Hematopoietic multipotent progenitor cell treated with erythropoietin and hydrocortisone succinate and interleukin-3 and kit ligand, for 6 days (in vitro differentiated cells): Measurements from ENCODE around the gene GSG1.

Source experiments
- DNase-seq: peaks from one replicate; pipeline ENCODE4 v3.0.0-alpha.2; 2015

Gene GSG1

GRCh38 chr12:13103391-13104033 lies at the start of gene GSG1:
TSS of gene GSG1 (minus strand) at chr12:13103667. CDS start at chr12:13103512, 155 bp downstream.
- DNase-seq = no peak

GRCh38 chr12:13153180-13153579 lies 49.7 kb upstream of the GSG1 start:
- no peak for DNase-seq

- DNase-seq = no peak
Observed at GRCh38 chr12:13152756-13153155, 49.3 kb upstream of the GSG1 start.

- no peak for DNase-seq
Observed at GRCh38 chr12:13152281-13152680, 48.8 kb upstream of the GSG1 start.

GRCh38 chr12:13149411-13149810 lies 45.9 kb upstream of the GSG1 start:
- DNase-seq = no peak

GRCh38 chr12:13148485-13148847 lies 45.0 kb upstream of the GSG1 start:
- DNase-seq = no peak

- peak; percentile 51 for DNase-seq
Observed at GRCh38 chr12:13147688-13148484, 44.4 kb upstream of the GSG1 start.

GRCh38 chr12:13146336-13146938 lies 43.0 kb upstream of the GSG1 start:
- DNase-seq = no peak

GRCh38 chr12:13144266-13144828 lies 40.9 kb upstream of the GSG1 start:
- no peak for DNase-seq

GRCh38 chr12:13142747-13143146 lies 39.3 kb upstream of the GSG1 start:
- no peak for DNase-seq

GRCh38 chr12:13141686-13142085 lies 38.2 kb upstream of the GSG1 start:
- DNase-seq = no peak

GRCh38 chr12:13135371-13136178 lies 32.1 kb upstream of the GSG1 start:
- DNase-seq = no peak

GRCh38 chr12:13133886-13134285 lies 30.4 kb upstream of the GSG1 start:
- DNase-seq = no peak

- DNase-seq = no peak
Observed at GRCh38 chr12:13130981-13131380, 27.5 kb upstream of the GSG1 start.

GRCh38 chr12:13128291-13128965 lies 25.0 kb upstream of the GSG1 start:
- no peak for DNase-seq

- no peak for DNase-seq
Observed at GRCh38 chr12:13127444-13127843, 24.0 kb upstream of the GSG1 start.

- no peak for DNase-seq
Observed at GRCh38 chr12:13126494-13126893, 23.0 kb upstream of the GSG1 start.

GRCh38 chr12:13125996-13126395 lies 22.5 kb upstream of the GSG1 start:
- no peak for DNase-seq

GRCh38 chr12:13124656-13125505 lies 21.4 kb upstream of the GSG1 start:
- DNase-seq = no peak

- DNase-seq = no peak
Observed at GRCh38 chr12:13121568-13121967, 18.1 kb upstream of the GSG1 start.

- no peak for DNase-seq
Observed at GRCh38 chr12:13120413-13120812, 16.9 kb upstream of the GSG1 start.
